Endothelial cell of umbilical vein (primary cell): Measurements from ENCODE around the gene DOK1.

Experiments used
- EZH2 ChIP-seq: IDR thresholded peaks from 2 replicates; pipeline ENCODE4 v1.6.1; 2012; ENCODE audit warnings: borderline replicate concordance, low read depth, mild to moderate bottlenecking, moderate library complexity, low read length, inconsistent platforms; ENCODE audit not compliant: severe bottlenecking
- JUN ChIP-seq: IDR thresholded peaks from 2 replicates; pipeline ENCODE4 v1.6.1; 2011; ENCODE audit warnings: borderline replicate concordance, low read depth; ENCODE audit not compliant: insufficient read length, insufficient read depth
- TF ChIP-seq, protein P1 (sequence below), 2 donors: IDR thresholded peaks; 1 replicate in 1 of 2; 2 replicates in 1 of 2; pipeline ENCODE4 v1.5.1; 2011; ENCODE audit warnings: low read length in 2 of 2, mild to moderate bottlenecking in 2 of 2, moderate library complexity in 2 of 2, control low read depth in 1 of 2, inconsistent platforms in 1 of 2, low read depth in 1 of 2; ENCODE audit not compliant: insufficient read depth in 1 of 2; ENCODE audit errors: extremely low read depth in 1 of 2

DNA sequence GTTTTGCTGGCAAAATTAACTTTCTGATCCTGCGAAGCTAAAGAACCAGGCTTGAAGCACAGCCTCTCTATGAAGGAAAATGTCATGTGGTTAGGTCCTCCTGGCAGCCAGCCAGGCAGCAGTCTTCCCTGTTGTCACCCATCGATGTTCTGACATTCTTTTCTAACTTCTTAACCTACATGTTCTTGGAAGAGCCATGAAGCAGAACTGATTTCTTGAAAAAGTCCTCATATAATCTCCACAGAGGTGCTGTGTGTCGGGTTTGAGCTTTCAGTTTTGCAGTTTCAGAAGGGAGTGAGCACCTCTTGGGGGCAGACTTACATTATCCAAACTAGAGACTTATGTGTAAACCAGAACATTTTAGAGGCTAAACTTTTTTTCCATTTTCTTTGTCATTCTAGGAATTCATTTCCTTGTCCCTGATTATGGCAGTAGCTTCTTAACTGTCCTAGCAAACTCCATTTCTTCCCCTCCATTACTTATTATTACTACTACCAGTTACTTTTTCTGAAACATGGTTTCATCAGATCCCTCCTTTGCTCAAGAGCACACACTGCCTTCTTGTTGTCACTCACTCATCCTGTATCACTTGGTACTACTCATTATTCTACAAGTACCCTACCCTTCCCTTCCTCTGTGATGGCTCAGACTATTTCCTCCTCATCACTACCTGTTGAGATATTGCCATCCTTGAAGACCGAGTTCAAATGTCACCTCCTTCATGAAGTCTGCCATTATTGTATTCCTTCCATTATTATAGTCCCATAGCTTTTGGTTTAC, 31.1 kb downstream of the DOK1 start:
- TF ChIP-seq JUN (no peak), EZH2 (no peak)
- TF ChIP-seq, protein P1, sequence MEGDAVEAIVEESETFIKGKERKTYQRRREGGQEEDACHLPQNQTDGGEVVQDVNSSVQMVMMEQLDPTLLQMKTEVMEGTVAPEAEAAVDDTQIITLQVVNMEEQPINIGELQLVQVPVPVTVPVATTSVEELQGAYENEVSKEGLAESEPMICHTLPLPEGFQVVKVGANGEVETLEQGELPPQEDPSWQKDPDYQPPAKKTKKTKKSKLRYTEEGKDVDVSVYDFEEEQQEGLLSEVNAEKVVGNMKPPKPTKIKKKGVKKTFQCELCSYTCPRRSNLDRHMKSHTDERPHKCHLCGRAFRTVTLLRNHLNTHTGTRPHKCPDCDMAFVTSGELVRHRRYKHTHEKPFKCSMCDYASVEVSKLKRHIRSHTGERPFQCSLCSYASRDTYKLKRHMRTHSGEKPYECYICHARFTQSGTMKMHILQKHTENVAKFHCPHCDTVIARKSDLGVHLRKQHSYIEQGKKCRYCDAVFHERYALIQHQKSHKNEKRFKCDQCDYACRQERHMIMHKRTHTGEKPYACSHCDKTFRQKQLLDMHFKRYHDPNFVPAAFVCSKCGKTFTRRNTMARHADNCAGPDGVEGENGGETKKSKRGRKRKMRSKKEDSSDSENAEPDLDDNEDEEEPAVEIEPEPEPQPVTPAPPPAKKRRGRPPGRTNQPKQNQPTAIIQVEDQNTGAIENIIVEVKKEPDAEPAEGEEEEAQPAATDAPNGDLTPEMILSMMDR (IDR thresholded peaks at IDR 0.05; ENCODE audit: extremely low read depth in 1 of 2, insufficient read depth in 1 of 2, low read depth in 1 of 2, low read length in 2 of 2), result no peak
